ENCODE measurements around the gene OSTN. TPM values are rescaled to one million over a fixed set of nuclear protein-coding genes. Genes with fewer than 3 reads are reported as not detected.
A peak's percentile ranks its signal among the peaks of the same experiment; 100 is the strongest.

The OSTN gene
- total and polyA plus RNA-seq, 2 donors (not counting 3 experiments of a cell fraction or from before 2014, with no cell fraction given), result not detected

- Histone ChIP-seq H3K79me2 (ENCODE audit: control insufficient read depth, insufficient read depth, low read length) (no peaks in the 10 kb centered on the region), H3K4me3 (replicated peaks in 1 of 3; ENCODE audit: insufficient read depth in 1 of 3, low read depth in 1 of 3, low read length in 3 of 3) (no peak overlapping the region), H2AFZ (ENCODE audit: low read depth, low read length) (peak overlapping the region; percentile 26), H4K20me1 (replicated peaks; ENCODE audit: control insufficient read depth, extremely low read depth, insufficient read depth, low read length) (no peaks in the 10 kb centered on the region), H3K27me3 (ENCODE audit: control insufficient read depth in 2 of 2, insufficient read depth in 2 of 2, low read length in 2 of 2) (no peaks in the 10 kb centered on the region), H3K27ac (ENCODE audit: insufficient read depth, low read depth, low read length) (no peak overlapping the region), H3K4me1 (ENCODE audit: control insufficient read depth, extremely low read depth, insufficient read depth, low read length) (peaks cover 45% of the 10 kb centered on the region), H3K9me1 (replicated peaks; ENCODE audit: control insufficient read depth, extremely low read depth, insufficient read depth, low read length) (no peaks in the 10 kb centered on the region), H3K9me3 (replicated peaks; ENCODE audit: control insufficient read depth, insufficient read depth, low read length) (no peaks in the 10 kb centered on the region), H3K4me2 (ENCODE audit: insufficient read depth, low read length) (no peak overlapping the region), H3K36me3 (ENCODE audit: control insufficient read depth in 2 of 2, extremely low read depth in 1 of 2, insufficient read depth in 2 of 2, low read length in 2 of 2) (no peaks in the 10 kb centered on the region), H3K9ac (replicated peaks; ENCODE audit: extremely low read depth, insufficient read depth, low read length) (no peak overlapping the region)
- intact Hi-C loops (cut with micrococcal nuclease) (loop anchor here (5.0 to 10.0 kb wide), 2 partner anchors 175 to 1168 kb away; no protein-coding TSS in a partner anchor), dilution Hi-C loops (cut with MboI; ENCODE audit: extremely low pct_ligation_motif_present, low sequenced_read_pairs) (no loop called here)
- CTCF ChIA-PET, result interaction anchor here (1.4 kb wide), 1 partner anchor 101 kb away, joined by 5 read pairs; no protein-coding TSS in a partner anchor
- no peak for DNase-seq (ENCODE audit: low read depth, low spot score)
- no peak for TF ChIP-seq JUN (IDR thresholded peaks at IDR 0.05; ENCODE audit: borderline replicate concordance, insufficient read depth, insufficient read length, low read depth)
- peak; percentile 61 for TF ChIP-seq GATA2 (IDR thresholded peaks at IDR 0.05; ENCODE audit: insufficient read depth, insufficient read length, low read depth, low read length)
- FAIRE-seq, result no peak
- POLR2A ChIA-PET, result no interaction called here
- no TSS peak for BruUV-seq (replicated peaks)
Observed at GRCh38 chr3:191237047-191237882, 38.2 kb downstream of the OSTN start.

GRCh38 chr3:191238321-191238817 is 39.3 kb downstream of the OSTN start:
- H3K27me3 ChIP-seq (ENCODE audit: control insufficient read depth in 2 of 2, insufficient read depth in 2 of 2, low read length in 2 of 2), result no peaks in the 10 kb centered on the region
- H3K36me3 ChIP-seq (ENCODE audit: control insufficient read depth in 2 of 2, extremely low read depth in 1 of 2, insufficient read depth in 2 of 2, low read length in 2 of 2), result no peaks in the 10 kb centered on the region
- BruUV-seq (replicated peaks), result no TSS peak
- H3K4me1 ChIP-seq (ENCODE audit: control insufficient read depth, extremely low read depth, insufficient read depth, low read length), result peaks cover 45% of the 10 kb centered on the region
- H2AFZ ChIP-seq (ENCODE audit: low read depth, low read length), result peak overlapping the region; percentile 93
- peak; percentile 91 for DNase-seq (ENCODE audit: low read depth, low spot score)
- intact Hi-C loops (cut with micrococcal nuclease) (loop anchor here (2.0 to 10.0 kb wide), 4 partner anchors 92 to 1166 kb away; partner anchors contain the start of gene UTS2B), dilution Hi-C loops (cut with MboI; ENCODE audit: extremely low pct_ligation_motif_present, low sequenced_read_pairs) (no loop called here)
- FAIRE-seq, result peak; percentile 95
- peak overlapping the region; percentile 86 for H3K27ac ChIP-seq (ENCODE audit: insufficient read depth, low read depth, low read length)
- CTCF ChIA-PET, result interaction anchor here (1.0 to 1.4 kb wide), 2 partner anchors 82 to 102 kb away, joined by 3 to 5 read pairs; no protein-coding TSS in a partner anchor
- H3K4me3 ChIP-seq (replicated peaks in 1 of 3; ENCODE audit: insufficient read depth in 1 of 3, low read depth in 1 of 3, low read length in 3 of 3), result peak overlapping the region in 1 of 3 experiments; percentile 41
- TF ChIP-seq POLR2AphosphoS5 (IDR thresholded peaks at IDR 0.05; ENCODE audit: insufficient read depth, low read depth, low read length) (peak; percentile 67), MYC (IDR thresholded peaks at IDR 0.05; ENCODE audit: low read depth, low read length) (no peak), FOS (IDR thresholded peaks at IDR 0.05; ENCODE audit: borderline replicate concordance, insufficient read depth, low read length) (peak; percentile 72), EZH2 (IDR thresholded peaks at IDR 0.05; ENCODE audit: borderline replicate concordance, low read depth, low read length, severe bottlenecking) (no peak), POLR2A (IDR thresholded peaks at IDR 0.05; ENCODE audit: low read depth, low read length) (peak; percentile 55), GATA2 (IDR thresholded peaks at IDR 0.05; ENCODE audit: insufficient read depth, insufficient read length, low read depth, low read length) (peak; percentile 84), JUN (IDR thresholded peaks at IDR 0.05; ENCODE audit: borderline replicate concordance, insufficient read depth, insufficient read length, low read depth) (peak; percentile 32)
- TF ChIP-seq, protein P1, sequence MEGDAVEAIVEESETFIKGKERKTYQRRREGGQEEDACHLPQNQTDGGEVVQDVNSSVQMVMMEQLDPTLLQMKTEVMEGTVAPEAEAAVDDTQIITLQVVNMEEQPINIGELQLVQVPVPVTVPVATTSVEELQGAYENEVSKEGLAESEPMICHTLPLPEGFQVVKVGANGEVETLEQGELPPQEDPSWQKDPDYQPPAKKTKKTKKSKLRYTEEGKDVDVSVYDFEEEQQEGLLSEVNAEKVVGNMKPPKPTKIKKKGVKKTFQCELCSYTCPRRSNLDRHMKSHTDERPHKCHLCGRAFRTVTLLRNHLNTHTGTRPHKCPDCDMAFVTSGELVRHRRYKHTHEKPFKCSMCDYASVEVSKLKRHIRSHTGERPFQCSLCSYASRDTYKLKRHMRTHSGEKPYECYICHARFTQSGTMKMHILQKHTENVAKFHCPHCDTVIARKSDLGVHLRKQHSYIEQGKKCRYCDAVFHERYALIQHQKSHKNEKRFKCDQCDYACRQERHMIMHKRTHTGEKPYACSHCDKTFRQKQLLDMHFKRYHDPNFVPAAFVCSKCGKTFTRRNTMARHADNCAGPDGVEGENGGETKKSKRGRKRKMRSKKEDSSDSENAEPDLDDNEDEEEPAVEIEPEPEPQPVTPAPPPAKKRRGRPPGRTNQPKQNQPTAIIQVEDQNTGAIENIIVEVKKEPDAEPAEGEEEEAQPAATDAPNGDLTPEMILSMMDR (IDR thresholded peaks at IDR 0.05; ENCODE audit: extremely low read depth in 1 of 2, insufficient read depth in 1 of 2, low read depth in 1 of 2, low read length in 2 of 2), result no peak
- TF ChIP-seq, protein P2, sequence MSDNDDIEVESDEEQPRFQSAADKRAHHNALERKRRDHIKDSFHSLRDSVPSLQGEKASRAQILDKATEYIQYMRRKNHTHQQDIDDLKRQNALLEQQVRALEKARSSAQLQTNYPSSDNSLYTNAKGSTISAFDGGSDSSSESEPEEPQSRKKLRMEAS (IDR thresholded peaks at IDR 0.05; ENCODE audit: insufficient read depth, insufficient read length), result no peak
- H3K9ac ChIP-seq (replicated peaks; ENCODE audit: extremely low read depth, insufficient read depth, low read length), result peak overlapping the region; percentile 38
- peak overlapping the region; percentile 54 for H3K4me2 ChIP-seq (ENCODE audit: insufficient read depth, low read length)
- no peaks in the 10 kb centered on the region for H3K9me1 ChIP-seq (replicated peaks; ENCODE audit: control insufficient read depth, extremely low read depth, insufficient read depth, low read length)
- no peaks in the 10 kb centered on the region for H3K79me2 ChIP-seq (ENCODE audit: control insufficient read depth, insufficient read depth, low read length)
- POLR2A ChIA-PET, result no interaction called here
- H3K9me3 ChIP-seq (replicated peaks; ENCODE audit: control insufficient read depth, insufficient read depth, low read length), result no peaks in the 10 kb centered on the region
- H4K20me1 ChIP-seq (replicated peaks; ENCODE audit: control insufficient read depth, extremely low read depth, insufficient read depth, low read length), result no peaks in the 10 kb centered on the region

Measured in endothelial cell of umbilical vein (primary cell).